ENCODE data around the gene PLXNC1. TPM values are rescaled to one million over a fixed set of nuclear protein-coding genes. Genes with fewer than 3 reads are reported as not detected.
A peak's percentile ranks its signal among the peaks of the same experiment; 100 is the strongest.

Gene PLXNC1
- total and polyA plus RNA-seq, 7 experiments from 2014 or later = 2.5 to 57.2 (median 12.6) TPM

DNA sequence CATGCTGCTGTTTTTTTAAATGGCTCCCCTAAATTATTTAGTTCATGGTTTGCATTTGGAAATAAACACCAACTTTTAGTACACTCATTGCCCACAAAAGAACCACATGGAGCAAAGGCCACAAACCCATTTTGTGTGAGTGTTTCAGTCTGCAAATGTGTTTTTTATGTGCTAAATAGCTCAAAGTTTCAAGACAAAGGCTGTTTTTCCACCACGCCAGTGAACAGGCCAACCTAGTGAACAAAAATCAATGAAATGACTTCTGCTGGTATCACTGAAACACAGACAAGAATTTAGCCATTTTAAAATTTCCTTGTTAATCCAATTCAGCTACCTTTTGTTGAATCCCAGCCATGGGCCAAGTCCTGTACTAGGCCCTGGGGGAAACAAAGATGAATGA is 52.3 kb downstream of the PLXNC1 start:
- Histone ChIP-seq H3K9me3 (ENCODE audit: control insufficient read depth in 2 of 3, low read length in 3 of 3) (no peaks in the 10 kb centered on the region), H3K4me1 (ENCODE audit: control insufficient read depth in 2 of 2, insufficient read depth in 2 of 2, low read length in 2 of 2) (peaks cover 13% of the 10 kb centered on the region in 2 donors), H3K36me3 (ENCODE audit: control insufficient read depth in 2 of 3, insufficient read depth in 3 of 3, low read length in 3 of 3) (no peaks in the 10 kb centered on the region), H3K27ac (ENCODE audit: low read depth, low read length) (no peak overlapping the region), H3K27me3 (ENCODE audit: control insufficient read depth in 2 of 2, insufficient read depth in 2 of 2, low read length in 2 of 2) (no peaks in the 10 kb centered on the region), H3K4me3 (ENCODE audit: low read length) (no peak overlapping the region)
- peaks cover 23 to 35% (median 29%) of the 10 kb centered on the region in 7 donors for H3K4me1 Mint-ChIP-seq
- H3K9me3 Mint-ChIP-seq = peaks cover 0 to 2% (median 0%) of the 10 kb centered on the region in 11 donors
- H3K36me3 Mint-ChIP-seq = peaks cover 0 to 46% (median 7%) of the 10 kb centered on the region in 5 donors
- H3K27ac Mint-ChIP-seq = peak overlapping the region in 2 of 9 donors; percentile 1 to 9
- POLR2A ChIA-PET = interaction anchor here (1.0 kb wide), 1 partner anchor 19 kb away, joined by 3 read pairs; no protein-coding TSS in a partner anchor
- CTCF ChIA-PET = no interaction called here
- ATAC-seq (no peak), DNase-seq (no peak)
- intact Hi-C loops (cut with micrococcal nuclease) = loop anchor here in 1 of 2 donors (10.0 kb wide), 1 partner anchor 736 kb away; the partner anchor contains the start of gene MRPL42
- no peaks in the 10 kb centered on the region for H3K27me3 Mint-ChIP-seq
- no peak overlapping the region for H3K4me3 Mint-ChIP-seq

DNA sequence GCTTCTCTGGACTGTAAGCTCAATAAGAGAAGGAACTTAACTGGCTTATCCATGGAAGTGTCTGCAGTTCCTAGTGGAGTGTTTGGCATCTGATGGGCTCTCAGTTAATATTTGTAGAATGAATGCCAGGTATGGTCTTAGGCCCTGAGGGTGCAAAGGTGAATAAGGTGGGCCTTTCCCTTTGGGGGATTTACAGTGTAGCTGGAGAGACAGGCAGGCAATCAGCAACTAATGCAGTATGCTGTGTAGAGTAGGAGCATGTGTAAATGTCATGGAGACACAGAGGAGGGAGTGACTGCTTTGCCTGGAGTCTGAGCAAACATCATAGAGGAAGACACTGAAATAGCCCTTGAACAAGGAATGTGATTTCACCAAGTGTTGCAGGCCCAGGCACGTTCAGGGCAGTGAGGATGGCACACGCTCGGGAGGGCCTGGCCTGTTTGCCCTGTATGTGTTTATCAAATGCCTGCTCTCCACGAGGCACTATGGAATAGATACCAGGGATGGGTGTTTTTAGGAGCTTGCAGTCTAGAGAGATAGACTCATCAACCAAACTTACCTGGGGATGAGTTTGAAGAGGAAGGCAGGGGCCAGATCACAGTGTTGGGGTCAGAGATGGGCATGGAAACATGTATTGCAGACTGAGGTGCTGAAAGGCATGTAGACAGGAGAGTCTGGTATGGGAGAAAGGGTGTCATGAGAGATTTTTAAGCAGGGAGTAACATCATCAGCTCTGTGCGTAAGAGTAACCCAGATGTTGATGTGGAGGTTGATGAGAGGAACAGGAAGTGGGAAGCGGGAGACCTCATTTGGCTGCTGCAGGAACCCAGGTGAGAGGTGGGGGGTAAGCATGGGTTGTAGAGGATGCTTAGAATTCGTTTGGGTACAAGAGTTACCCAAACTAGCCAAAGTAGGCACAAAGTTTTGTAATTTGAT is 54.1 kb downstream of the PLXNC1 start:
- Mint-ChIP-seq H3K27ac (peak overlapping the region in 6 of 9 donors; percentile 6 to 66 (median 22)), H3K4me1 (peaks cover 35 to 53% (median 47%) of the 10 kb centered on the region in 7 donors), H3K9me3 (peaks cover 0 to 2% (median 0%) of the 10 kb centered on the region in 11 donors), H3K27me3 (no peaks in the 10 kb centered on the region), H3K36me3 (peaks cover 0 to 35% (median 3%) of the 10 kb centered on the region in 5 donors), H3K4me3 (peak overlapping the region in 3 of 10 donors; percentile 2 to 49 (median 5))
- H3K4me3 ChIP-seq (ENCODE audit: low read length) = no peak overlapping the region
- ChIA-PET CTCF (no interaction called here), POLR2A (interaction anchor here (0.6 to 1.0 kb wide), 4 partner anchors 8 to 36 kb away, joined by 3 read pairs; no protein-coding TSS in a partner anchor)
- H3K36me3 ChIP-seq (ENCODE audit: control insufficient read depth in 2 of 3, insufficient read depth in 3 of 3, low read length in 3 of 3) = no peaks in the 10 kb centered on the region
- no peaks in the 10 kb centered on the region for H3K9me3 ChIP-seq (ENCODE audit: control insufficient read depth in 2 of 3, low read length in 3 of 3)
- DNase-seq (no peak), ATAC-seq (no peak)
- intact Hi-C loops (cut with micrococcal nuclease) = loop anchor here in 1 of 2 donors (10.0 kb wide), 1 partner anchor 738 kb away; the partner anchor contains the start of gene MRPL42
- no peak overlapping the region for H3K27ac ChIP-seq (ENCODE audit: low read depth, low read length)
- H3K27me3 ChIP-seq (ENCODE audit: control insufficient read depth in 2 of 2, insufficient read depth in 2 of 2, low read length in 2 of 2) = no peaks in the 10 kb centered on the region
- peaks cover 30 to 32% of the 10 kb centered on the region in 2 donors for H3K4me1 ChIP-seq (ENCODE audit: control insufficient read depth in 2 of 2, insufficient read depth in 2 of 2, low read length in 2 of 2)

GRCh38 chr12:94203181-94203546 is 54.8 kb downstream of the PLXNC1 start:
- H3K4me3 Mint-ChIP-seq = peak overlapping the region in 2 of 10 donors; percentile 5 to 49
- H3K27ac Mint-ChIP-seq = peak overlapping the region in 4 of 9 donors; percentile 0 to 66 (median 24)
- no peak overlapping the region for H3K4me3 ChIP-seq (ENCODE audit: low read length)
- ChIA-PET POLR2A (interaction anchor here (0.6 to 0.7 kb wide), 2 partner anchors 10 to 31 kb away, joined by 3 read pairs; no protein-coding TSS in a partner anchor), CTCF (no interaction called here)
- no peak for DNase-seq
- H3K9me3 ChIP-seq (ENCODE audit: control insufficient read depth in 2 of 3, low read length in 3 of 3) = no peaks in the 10 kb centered on the region
- no peak for ATAC-seq
- peaks cover 33 to 38% of the 10 kb centered on the region in 2 donors for H3K4me1 ChIP-seq (ENCODE audit: control insufficient read depth in 2 of 2, insufficient read depth in 2 of 2, low read length in 2 of 2)
- H3K27me3 Mint-ChIP-seq = no peaks in the 10 kb centered on the region
- peaks cover 0 to 32% (median 5%) of the 10 kb centered on the region in 5 donors for H3K36me3 Mint-ChIP-seq
- H3K36me3 ChIP-seq (ENCODE audit: control insufficient read depth in 2 of 3, insufficient read depth in 3 of 3, low read length in 3 of 3) = no peaks in the 10 kb centered on the region
- H3K27me3 ChIP-seq (ENCODE audit: control insufficient read depth in 2 of 2, insufficient read depth in 2 of 2, low read length in 2 of 2) = no peaks in the 10 kb centered on the region
- H3K27ac ChIP-seq (ENCODE audit: low read depth, low read length) = no peak overlapping the region
- intact Hi-C loops (cut with micrococcal nuclease) = loop anchor here in 1 of 2 donors (10.0 kb wide), 1 partner anchor 738 kb away; the partner anchor contains the start of gene MRPL42
- peaks cover 40 to 60% (median 53%) of the 10 kb centered on the region in 7 donors for H3K4me1 Mint-ChIP-seq
- peaks cover 0 to 2% (median 0%) of the 10 kb centered on the region in 11 donors for H3K9me3 Mint-ChIP-seq

- intact Hi-C loops (cut with micrococcal nuclease) = loop anchor here in 1 of 2 donors (2.0 to 10.0 kb wide), 2 partner anchors 55 to 739 kb away; partner anchors contain the start of genes MRPL42 and PLXNC1
- no peaks in the 10 kb centered on the region for H3K9me3 ChIP-seq (ENCODE audit: control insufficient read depth in 2 of 3, low read length in 3 of 3)
Measured at GRCh38 chr12:94203796-94204195, 55.4 kb downstream of the PLXNC1 start.

DNA sequence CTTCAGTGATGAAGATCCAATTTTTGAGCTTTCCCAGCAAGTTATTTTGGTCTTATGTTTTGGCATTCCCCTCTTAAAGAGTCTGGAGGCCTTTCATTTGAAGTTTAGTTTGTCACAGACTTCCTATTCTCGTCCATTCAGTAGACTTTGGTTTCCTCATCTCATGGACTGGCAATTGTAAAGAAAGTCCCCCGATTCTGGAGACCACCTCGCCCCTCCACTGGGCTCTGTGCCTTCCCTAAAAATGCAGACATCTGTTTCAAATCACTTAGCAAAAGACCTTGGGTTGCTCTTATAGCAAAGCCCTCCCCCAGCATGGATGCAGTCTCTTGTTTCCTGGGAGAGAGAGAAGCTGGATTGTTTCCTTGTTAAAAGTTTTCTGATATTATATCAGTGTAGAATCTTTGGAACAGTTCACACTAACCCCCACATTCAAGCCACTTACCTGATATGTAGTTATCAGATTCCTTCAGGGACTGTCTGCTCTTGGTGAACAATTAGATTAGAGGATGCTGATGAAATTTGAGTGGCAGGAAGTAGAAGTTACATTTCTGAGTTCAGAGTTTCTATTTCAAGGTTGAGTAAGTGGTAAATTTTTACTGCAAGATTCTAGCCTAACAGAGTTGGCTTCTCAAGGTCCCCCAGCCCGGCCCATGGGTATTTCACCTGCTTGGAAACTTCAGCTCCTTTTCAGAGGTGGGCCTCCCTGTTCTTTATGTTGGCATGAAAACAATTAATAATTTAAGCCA is 56.3 kb downstream of the PLXNC1 start:
- no peak for ATAC-seq
- Mint-ChIP-seq H3K27ac (peak overlapping the region; percentile 28 to 94 (median 80)), H3K36me3 (peaks cover 0 to 35% (median 6%) of the 10 kb centered on the region in 5 donors), H3K9me3 (peaks cover 0 to 2% (median 0%) of the 10 kb centered on the region in 11 donors), H3K27me3 (no peaks in the 10 kb centered on the region), H3K4me1 (peaks cover 45 to 73% (median 65%) of the 10 kb centered on the region in 7 donors), H3K4me3 (peak overlapping the region in 3 of 10 donors; percentile 32 to 69 (median 38))
- CTCF ChIA-PET = interaction anchor here (0.5 to 0.7 kb wide), 2 partner anchors 167 to 786 kb away, joined by 3 read pairs; no protein-coding TSS in a partner anchor
- no peaks in the 10 kb centered on the region for H3K9me3 ChIP-seq (ENCODE audit: control insufficient read depth in 2 of 3, low read length in 3 of 3)
- H3K4me1 ChIP-seq (ENCODE audit: control insufficient read depth in 2 of 2, insufficient read depth in 2 of 2, low read length in 2 of 2) = peaks cover 40 to 49% of the 10 kb centered on the region in 2 donors
- peak overlapping the region; percentile 30 for H3K27ac ChIP-seq (ENCODE audit: low read depth, low read length)
- H3K27me3 ChIP-seq (ENCODE audit: control insufficient read depth in 2 of 2, insufficient read depth in 2 of 2, low read length in 2 of 2) = no peaks in the 10 kb centered on the region
- intact Hi-C loops (cut with micrococcal nuclease) = loop anchor here in 1 of 2 donors (2.0 to 10.0 kb wide), 8 partner anchors 43 to 1343 kb away; partner anchors contain the start of genes CRADD, EEA1, MRPL42 and NUDT4
- H3K4me3 ChIP-seq (ENCODE audit: low read length) = no peak overlapping the region
- H3K36me3 ChIP-seq (ENCODE audit: control insufficient read depth in 2 of 3, insufficient read depth in 3 of 3, low read length in 3 of 3) = no peaks in the 10 kb centered on the region
- DNase-seq = peak in 1 of 9 donors; percentile 2
- POLR2A ChIA-PET = interaction anchor here (1.6 to 3.0 kb wide), 2 partner anchors 54 to 58 kb away, joined by 4 to 13 read pairs; no protein-coding TSS in a partner anchor

More at GRCh38 chr12:94203796-94204195, 55.4 kb downstream of the PLXNC1 start:
- Mint-ChIP-seq H3K36me3 (peaks cover 0 to 35% (median 6%) of the 10 kb centered on the region in 5 donors), H3K27me3 (no peaks in the 10 kb centered on the region), H3K27ac (peak overlapping the region in 5 of 9 donors; percentile 47 to 94 (median 85)), H3K9me3 (peaks cover 0 to 2% (median 0%) of the 10 kb centered on the region in 11 donors), H3K4me1 (peaks cover 45 to 66% (median 60%) of the 10 kb centered on the region in 7 donors), H3K4me3 (no peak overlapping the region)
- Histone ChIP-seq H3K27me3 (ENCODE audit: control insufficient read depth in 2 of 2, insufficient read depth in 2 of 2, low read length in 2 of 2) (no peaks in the 10 kb centered on the region), H3K4me3 (ENCODE audit: low read length) (no peak overlapping the region), H3K4me1 (ENCODE audit: control insufficient read depth in 2 of 2, insufficient read depth in 2 of 2, low read length in 2 of 2) (peaks cover 39 to 44% of the 10 kb centered on the region in 2 donors), H3K27ac (ENCODE audit: low read depth, low read length) (no peak overlapping the region), H3K36me3 (ENCODE audit: control insufficient read depth in 2 of 3, insufficient read depth in 3 of 3, low read length in 3 of 3) (no peaks in the 10 kb centered on the region)
- ChIA-PET POLR2A (interaction anchor here (0.6 to 3.0 kb wide), 2 partner anchors 27 to 59 kb away, joined by 3 to 13 read pairs; no protein-coding TSS in a partner anchor), CTCF (no interaction called here)
- ATAC-seq (no peak), DNase-seq (no peak)
